ENCODE results near the gene CUEDC1.

CUEDC1 gene

DNA sequence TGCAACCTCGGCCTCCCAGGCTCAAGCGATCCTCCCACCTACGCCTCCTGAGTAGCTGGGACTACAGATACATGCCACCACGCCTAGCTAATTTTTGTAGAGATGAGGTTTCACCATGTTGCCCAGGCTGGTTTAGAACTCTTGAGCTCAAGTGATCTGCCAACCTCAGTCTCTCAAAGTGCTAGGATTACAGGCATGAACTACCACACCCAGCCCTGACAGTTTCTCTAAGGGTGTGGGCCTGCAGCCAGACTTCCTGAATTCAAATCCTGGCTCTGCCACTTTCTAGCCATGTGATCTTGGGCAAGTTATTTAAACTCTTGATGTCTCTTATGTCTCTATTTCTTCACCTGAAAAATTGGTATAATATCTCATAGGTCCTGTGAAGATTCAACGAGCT is 5.6 kb downstream of the CUEDC1 start:
- Histone ChIP-seq H3K4me3 (ENCODE audit: low read depth, low read length) (no peak overlapping the region), H3K36me3 (replicated peaks) (no peaks in the 10 kb centered on the region), H3K27ac (peak overlapping the region; percentile 21), H3K27me3 (replicated peaks) (no peaks in the 10 kb centered on the region)
- TF ChIP-seq, protein P1, sequence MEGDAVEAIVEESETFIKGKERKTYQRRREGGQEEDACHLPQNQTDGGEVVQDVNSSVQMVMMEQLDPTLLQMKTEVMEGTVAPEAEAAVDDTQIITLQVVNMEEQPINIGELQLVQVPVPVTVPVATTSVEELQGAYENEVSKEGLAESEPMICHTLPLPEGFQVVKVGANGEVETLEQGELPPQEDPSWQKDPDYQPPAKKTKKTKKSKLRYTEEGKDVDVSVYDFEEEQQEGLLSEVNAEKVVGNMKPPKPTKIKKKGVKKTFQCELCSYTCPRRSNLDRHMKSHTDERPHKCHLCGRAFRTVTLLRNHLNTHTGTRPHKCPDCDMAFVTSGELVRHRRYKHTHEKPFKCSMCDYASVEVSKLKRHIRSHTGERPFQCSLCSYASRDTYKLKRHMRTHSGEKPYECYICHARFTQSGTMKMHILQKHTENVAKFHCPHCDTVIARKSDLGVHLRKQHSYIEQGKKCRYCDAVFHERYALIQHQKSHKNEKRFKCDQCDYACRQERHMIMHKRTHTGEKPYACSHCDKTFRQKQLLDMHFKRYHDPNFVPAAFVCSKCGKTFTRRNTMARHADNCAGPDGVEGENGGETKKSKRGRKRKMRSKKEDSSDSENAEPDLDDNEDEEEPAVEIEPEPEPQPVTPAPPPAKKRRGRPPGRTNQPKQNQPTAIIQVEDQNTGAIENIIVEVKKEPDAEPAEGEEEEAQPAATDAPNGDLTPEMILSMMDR (IDR thresholded peaks at IDR 0.05; ENCODE audit: low read depth, low read length, missing control alignments) = no peak
- in situ Hi-C loops (cut with HindIII; ENCODE audit: low pct_ligation_motif_present, low sequenced_read_pairs) = no loop called here
- no peak for DNase-seq

GRCh38 chr17:57948555-57949420 is 6.4 kb downstream of the CUEDC1 start:
- Histone ChIP-seq H3K36me3 (replicated peaks) (no peaks in the 10 kb centered on the region), H3K4me3 (ENCODE audit: low read depth, low read length) (no peak overlapping the region), H3K27ac (peak overlapping the region; percentile 66), H3K27me3 (replicated peaks) (no peaks in the 10 kb centered on the region)
- DNase-seq = peak; percentile 66
- in situ Hi-C loops (cut with HindIII; ENCODE audit: low pct_ligation_motif_present, low sequenced_read_pairs) = no loop called here
- TF ChIP-seq, protein P1 (IDR thresholded peaks at IDR 0.05; ENCODE audit: low read depth, low read length, missing control alignments) = no peak

DNA sequence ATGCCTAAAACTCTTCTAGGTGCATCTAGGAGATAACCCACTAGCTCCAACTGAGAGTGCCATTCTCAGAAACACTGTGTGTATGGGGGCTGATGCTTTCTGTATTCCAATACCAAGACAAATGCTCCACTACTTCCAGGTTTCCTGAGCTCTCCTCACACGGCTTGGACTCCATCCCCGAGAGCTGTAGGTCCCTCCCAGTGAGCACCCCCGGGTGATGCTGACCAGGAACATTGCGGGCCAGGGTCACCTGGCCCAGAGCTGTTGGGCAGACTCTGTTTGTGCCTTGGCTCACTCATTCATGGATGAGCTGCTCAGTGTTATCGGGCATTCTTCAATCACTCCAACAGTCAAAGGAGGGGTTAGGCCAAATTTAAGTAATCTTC is 7.0 kb downstream of the CUEDC1 start:
- no peak for DNase-seq
- in situ Hi-C loops (cut with HindIII; ENCODE audit: low pct_ligation_motif_present, low sequenced_read_pairs) = no loop called here
- no peak overlapping the region for H3K4me3 ChIP-seq (ENCODE audit: low read depth, low read length)

GRCh38 chr17:57947369-57947768 is 7.8 kb downstream of the CUEDC1 start:
- in situ Hi-C loops (cut with HindIII; ENCODE audit: low pct_ligation_motif_present, low sequenced_read_pairs) = no loop called here
- TF ChIP-seq, protein P1 (IDR thresholded peaks at IDR 0.05; ENCODE audit: low read depth, low read length, missing control alignments) = no peak
- no peaks in the 10 kb centered on the region for H3K27me3 ChIP-seq (replicated peaks)
- DNase-seq = no peak
- no peaks in the 10 kb centered on the region for H3K36me3 ChIP-seq (replicated peaks)
- no peak overlapping the region for H3K4me3 ChIP-seq (ENCODE audit: low read depth, low read length)
- H3K27ac ChIP-seq = peak overlapping the region; percentile 66

More for the DNA sequence above, 7.0 kb downstream of the CUEDC1 start:
- peak overlapping the region; percentile 66 for H3K27ac ChIP-seq
- TF ChIP-seq, protein P1 (IDR thresholded peaks at IDR 0.05; ENCODE audit: low read depth, low read length, missing control alignments) = no peak
- H3K36me3 ChIP-seq (replicated peaks) = no peaks in the 10 kb centered on the region
- H3K27me3 ChIP-seq (replicated peaks) = no peaks in the 10 kb centered on the region

DNA sequence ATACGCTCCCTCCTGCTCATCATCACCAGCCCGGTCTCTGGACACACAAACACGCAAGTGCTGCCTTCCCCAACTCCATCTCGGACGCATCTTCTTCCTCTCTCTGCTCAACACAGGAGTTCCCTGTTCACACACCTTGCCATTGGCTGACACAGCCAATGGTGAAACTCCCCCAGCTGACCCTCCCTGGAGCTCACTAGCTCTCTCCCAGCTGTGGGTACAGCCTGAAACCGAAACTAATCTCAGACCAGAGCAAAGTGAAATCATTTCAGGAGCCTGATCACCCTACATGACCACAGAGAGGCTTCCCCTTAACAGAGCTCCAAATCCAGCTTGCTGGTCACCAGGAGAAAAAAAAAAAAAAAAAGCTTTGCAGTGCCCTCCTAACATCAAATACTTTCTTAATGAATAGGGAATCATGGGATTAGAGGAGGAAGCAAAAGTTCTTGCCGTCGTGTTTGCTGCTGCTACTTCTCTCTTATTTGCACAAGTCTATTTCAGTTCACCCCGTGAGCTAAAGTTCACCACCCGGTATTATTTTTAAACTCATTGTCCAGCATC is 8.3 kb downstream of the CUEDC1 start:
- Histone ChIP-seq H3K4me3 (ENCODE audit: low read depth, low read length) (peak overlapping the region; percentile 13), H3K27ac (peak overlapping the region; percentile 66), H3K27me3 (replicated peaks) (no peaks in the 10 kb centered on the region), H3K36me3 (replicated peaks) (no peaks in the 10 kb centered on the region)
- in situ Hi-C loops (cut with HindIII; ENCODE audit: low pct_ligation_motif_present, low sequenced_read_pairs) = no loop called here
- DNase-seq = peak; percentile 64
- TF ChIP-seq, protein P1 (IDR thresholded peaks at IDR 0.05; ENCODE audit: low read depth, low read length, missing control alignments) = no peak

Data from brain microvascular endothelial cell (primary cell).